Iris pigment epithelial cell (primary cell): Measurements from ENCODE around the gene HSF2BP.
"Not testable (repeated sequence)": the region's sequence is repeated elsewhere in the genome, so short reads cannot be mapped to it uniquely, and the experiment has no call there.

ENCODE experiments used
- DNase-seq: peaks from one replicate; pipeline ENCODE4 v3.0.0-alpha.2; 2011; ENCODE audit warnings: low read depth

The HSF2BP gene

DNA sequence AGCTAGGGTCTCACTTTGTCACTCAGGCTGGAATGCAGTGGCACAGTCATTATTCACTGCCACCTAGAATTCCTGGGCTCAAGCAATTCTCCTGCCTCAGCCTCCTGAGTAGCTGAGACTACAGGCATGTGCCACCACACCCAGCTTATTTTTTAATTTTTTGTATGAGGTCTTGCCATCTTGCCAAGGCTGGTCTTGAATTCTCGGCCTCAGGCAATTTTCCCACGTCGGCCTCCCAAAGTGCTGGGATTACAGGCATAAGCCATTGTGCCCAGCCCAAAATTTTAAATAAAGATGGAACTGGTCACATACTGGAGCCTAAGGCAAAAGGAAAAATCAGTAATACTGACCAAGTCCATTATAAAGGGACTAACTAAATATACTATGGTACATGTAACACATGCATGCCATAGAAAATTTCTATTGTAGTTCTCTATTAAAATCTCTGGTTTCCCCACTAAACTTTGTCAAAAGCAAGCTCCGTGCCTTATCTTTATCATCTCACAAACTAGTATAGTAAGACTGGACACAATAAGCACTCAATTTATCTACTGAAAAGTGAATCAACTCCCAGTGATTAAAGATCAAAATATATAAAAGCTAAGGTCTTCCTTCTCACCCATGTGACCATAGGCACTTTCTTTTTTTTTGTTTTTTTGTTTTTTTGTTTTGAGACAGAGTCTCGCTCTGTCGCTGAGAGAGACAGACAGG, 61.6 kb downstream of the HSF2BP start:
- no peak for DNase-seq

DNA sequence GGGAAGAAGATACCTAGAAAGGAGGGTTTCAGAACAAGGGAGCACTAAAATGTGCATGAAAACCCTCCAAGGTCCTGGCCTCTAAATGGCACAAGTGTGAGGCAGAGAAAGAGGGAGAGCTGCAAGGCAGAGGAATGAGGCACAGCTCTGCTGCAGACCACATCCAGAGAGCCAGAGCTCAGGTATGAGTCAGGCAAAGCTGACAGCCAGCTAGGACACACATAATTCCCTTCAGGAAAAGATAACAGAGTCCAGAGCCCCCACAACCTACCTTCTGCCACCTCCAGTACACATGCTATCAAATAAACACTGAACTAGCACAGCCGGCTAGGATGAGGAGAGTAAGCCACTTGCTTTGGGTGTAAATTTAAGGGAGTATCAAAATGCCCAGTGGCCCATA, 62.2 kb downstream of the HSF2BP start:
- DNase-seq = peak; percentile 88

DNA sequence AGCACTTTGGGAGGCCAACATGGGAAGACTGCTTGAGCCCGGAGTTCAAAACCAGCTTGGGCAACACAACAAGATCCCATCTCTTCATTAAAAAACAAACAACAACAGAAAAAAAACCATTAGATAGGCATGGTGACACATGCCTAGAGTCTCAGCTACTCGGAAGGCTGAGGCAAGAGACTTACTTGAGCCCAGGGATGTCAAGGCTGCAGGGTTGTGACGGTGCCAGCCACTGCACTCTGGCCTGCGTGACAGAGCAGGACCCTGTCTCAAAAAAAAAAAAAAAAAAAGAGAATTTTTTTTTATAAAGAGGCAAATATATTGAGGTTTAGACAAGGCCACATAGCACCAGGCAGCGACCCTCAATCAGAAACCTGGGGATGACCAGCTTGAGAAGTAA, 62.7 kb downstream of the HSF2BP start:
- DNase-seq = no peak

DNA sequence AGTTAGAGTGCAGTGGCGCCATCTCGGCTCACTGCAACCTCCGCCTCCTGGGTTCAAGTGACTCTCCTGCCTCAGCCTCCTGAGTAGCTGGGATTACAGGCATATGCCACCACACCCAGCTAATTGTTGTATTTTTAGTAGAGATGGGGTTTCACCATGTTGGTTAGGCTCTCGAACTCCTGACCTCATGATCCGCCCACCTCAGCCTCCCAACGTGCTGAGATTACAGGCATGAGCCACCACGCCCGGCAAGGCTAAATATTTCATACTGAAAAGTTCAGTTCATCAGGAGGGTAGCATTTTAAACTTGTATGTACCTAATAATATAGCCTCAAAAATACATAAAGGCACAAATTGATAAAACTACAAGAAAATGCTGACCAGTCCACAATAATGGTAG, 63.5 kb downstream of the HSF2BP start:
- not testable (repeated sequence) for DNase-seq

DNA sequence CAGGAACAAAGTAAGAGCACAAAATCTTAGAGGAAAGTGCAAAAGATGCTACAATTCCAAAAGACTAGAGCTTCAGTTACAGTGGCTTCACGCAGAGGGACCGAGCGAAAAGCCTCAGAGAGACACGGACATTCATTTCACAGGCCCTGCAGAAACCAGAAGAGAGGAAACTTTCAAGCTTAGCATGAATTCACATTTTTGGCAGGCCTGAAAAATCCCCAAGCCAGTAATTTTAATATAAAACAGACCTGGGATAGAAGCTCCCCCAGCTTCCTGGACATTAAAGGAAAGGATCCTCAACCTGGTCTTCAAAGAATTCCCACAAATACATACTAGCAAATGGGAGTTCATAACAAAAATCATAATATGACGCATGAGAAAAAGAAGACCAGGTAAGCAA, 66.2 kb downstream of the HSF2BP start:
- DNase-seq = no peak

DNA sequence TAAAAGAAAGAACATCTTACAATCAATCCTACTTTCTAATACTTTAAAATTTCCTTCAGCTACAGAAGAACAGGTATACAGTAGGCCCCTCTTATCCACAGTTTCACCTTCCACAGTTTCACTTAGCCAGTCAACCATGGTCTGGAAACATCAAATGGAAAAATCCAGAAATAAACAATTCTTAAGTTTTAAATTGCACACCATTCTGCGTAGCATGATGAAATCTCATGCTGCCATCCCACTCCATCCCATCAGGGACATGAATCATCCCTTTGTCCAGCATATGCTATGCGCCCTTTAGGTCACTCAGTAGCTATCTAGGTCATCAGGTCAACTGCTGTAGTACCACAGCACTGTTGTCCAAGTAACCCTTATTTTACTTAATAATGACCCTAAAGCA, 67.7 kb downstream of the HSF2BP start:
- peak; percentile 76 for DNase-seq

DNA sequence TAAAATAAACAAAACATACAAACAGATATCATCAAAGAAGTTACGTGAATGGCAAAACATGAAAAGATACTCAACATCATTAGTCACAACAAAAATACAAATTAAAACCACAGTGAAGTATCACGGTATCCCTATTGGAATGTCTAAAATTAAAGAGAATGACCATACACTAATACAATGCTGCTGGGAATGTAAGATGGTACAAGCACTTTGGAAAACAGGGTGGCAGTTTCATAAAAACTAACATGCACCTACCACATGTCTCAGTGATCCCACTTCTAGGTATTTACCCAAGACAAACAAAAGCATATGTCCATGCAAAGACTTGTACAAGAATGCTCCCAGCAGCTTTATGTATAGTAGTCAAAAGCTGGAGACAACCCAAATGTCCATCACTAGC, 69.1 kb downstream of the HSF2BP start:
- peak; percentile 40 for DNase-seq

DNA sequence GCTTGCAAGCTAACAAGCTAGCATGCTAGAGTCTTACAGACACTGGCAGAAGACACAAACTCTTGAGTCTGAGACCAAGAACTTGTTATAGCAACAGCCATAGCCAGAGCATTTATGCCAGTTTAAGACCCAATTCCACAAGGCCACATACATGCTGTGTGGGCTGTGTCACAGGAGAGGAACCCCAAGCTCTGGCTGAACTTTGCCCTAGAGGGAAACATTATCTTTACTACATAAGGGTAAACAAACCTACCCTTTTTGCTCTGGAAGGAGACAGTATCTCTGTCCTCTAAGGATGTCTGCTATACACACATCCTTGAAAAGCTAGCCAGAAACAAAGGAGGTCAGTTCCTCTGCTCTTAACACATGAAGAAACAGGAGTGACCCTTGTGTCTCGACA, 70.3 kb downstream of the HSF2BP start:
- DNase-seq = no peak

DNA sequence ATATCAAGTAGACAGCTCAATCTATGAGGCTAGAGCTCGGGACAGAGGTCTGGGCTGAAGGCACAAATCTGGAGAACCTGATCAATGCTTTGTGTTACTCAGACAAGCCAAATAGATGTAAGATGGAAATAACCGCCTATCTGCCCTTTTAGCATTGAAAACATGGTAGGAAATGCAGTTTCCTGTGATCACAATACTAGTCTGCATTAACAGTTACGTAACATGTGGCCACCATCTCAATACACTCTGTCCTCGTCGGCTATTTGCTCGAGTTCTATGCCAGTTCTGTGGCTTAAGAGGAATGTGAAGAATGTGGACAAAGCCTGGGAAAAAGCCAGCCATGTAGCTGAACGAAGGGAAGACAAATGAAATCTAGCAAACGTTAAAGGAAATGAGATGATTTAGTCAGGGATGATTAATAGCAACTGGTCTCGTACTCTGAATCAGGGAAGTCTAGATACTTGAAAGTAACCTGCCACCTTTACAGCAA, 73.3 kb downstream of the HSF2BP start:
- DNase-seq = peak; percentile 100

DNA sequence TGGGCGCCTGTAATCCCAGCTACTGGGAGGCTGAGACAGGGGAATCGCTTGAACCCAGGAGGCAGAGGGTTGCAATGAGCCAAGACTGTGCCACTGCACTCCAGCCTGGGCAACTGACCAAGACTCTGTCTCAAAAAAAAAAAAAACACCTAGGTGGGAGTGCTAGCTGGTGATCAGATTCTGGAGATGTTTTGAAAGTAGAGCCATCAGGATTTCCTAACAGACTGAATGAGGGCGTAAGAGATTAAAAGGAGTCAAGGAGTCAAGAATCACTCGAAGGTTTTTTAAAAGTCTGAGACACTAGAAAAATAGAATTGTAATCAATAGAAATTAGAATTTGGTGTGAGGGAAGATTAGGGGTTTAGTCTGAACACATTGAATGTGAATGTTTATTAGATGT, 73.8 kb downstream of the HSF2BP start:
- peak; percentile 60 for DNase-seq

DNA sequence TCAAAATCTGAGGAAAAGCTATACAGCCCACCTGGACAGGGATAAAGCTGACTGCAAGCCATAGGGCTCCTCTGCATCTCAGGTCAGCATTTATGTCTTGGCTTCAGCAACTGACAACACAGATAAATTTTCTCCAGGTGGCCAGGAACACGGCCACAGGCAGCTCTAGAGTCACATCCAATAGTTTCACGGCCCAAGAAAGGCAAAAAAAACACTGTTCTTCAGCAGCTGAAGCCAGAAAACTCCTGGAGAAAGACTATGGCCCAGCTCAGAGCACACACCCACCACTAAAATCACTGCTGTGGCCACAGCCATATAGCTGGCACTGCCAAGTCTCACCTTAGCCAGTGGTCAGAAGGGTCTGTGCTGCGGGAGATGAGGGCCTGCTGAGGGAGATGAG, 77.8 kb downstream of the HSF2BP start:
- DNase-seq = no peak

DNA sequence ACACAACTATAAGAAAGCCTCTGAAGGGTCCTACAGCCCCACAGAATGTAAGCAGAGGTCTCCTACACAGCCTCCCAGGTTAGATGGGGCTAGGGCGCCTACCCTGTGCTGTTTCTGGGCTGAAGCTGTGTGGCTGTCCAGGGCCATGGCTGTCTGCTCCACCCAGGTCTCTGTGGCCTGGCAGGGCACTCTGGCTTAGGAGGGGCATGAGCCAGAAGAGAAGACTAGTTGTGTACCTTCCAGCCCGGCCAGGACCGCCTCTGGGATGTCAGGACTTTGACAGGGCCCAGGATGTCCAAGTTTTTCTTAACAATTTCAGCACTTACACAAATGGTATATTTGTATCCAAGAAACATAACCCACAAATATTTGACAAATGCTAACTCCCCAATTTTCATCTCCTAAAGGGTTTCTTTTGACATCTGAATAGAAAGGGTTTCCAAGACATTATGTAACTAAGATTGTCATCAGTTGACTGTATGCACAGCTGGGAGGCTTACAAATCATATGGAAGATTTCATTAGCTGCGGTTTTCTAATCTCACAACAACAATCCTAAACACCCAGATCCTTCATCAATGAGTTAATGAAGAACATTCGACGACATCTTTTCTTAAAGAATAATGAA, 80.5 kb downstream of the HSF2BP start:
- DNase-seq = peak; percentile 68

DNA sequence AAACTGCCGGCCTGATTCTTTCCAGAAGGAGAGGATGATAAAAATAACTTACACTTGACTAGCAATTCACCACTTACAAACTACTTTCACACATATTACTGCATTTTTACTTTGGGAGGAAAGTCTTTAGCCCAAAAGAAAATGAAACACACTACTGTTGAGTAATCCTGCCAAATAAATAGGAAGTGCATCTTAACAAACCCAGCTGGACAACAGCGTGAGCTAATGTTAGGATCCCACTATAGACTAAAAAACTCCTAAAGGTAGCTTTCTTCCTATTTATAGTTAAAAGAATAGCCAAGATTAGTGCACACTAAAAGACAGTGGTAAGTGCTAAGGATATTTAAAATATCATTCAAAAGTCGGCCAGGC, 83.8 kb downstream of the HSF2BP start:
- DNase-seq = no peak

DNA sequence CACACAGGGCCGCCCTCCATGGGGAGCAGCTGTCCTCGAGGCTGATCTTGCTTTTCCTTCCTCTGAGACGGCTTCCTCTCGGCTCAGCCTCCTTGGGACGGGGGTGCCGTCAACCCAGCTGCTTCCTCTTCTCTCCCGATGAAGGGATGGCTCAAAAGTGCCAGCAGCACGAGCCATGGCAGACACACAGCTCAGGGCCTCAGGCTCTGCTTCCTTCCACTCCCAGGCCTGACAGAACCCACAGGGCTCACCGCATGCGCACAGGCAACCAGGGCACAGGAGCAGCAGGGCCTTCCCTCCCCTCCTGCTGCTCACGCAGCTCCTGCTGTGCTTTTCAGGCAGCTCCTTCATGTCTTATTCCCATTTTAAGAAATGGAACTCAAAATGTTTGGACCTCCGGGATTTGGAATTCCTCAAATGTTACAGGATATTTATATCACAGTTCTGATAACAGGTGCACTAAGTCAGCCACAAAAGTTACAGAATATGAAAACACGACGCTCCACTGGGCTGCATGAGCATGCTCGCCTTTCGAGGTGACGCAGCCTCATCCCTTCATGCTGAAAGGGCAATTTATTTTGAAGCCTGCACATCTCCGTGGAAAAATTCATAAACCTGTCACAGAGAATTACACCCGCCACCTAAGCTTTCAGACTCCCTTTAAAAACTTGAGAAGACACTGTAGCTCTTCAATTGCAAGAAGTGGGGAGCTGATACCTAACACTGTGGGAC, 84.4 kb downstream of the HSF2BP start:
- DNase-seq = no peak

DNA sequence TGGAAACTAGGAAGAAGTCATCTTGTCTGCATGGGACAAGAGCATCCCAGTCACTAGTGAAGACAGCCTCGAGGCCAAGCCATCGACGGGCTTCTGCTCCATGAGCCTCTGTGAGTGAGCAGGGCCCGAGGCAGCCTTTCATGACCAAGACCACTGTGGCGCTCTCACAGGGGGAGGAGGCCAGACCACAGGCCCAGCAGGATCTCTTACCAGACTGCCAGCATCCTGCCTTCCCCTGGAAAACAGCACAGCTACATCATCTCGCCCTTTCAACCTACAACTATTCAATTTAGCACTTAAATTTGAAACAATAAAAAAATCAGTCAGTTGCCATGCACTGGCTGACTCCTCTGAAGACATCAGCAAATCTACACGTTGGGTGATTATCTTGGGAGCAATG, 85.4 kb downstream of the HSF2BP start:
- DNase-seq = no peak

DNA sequence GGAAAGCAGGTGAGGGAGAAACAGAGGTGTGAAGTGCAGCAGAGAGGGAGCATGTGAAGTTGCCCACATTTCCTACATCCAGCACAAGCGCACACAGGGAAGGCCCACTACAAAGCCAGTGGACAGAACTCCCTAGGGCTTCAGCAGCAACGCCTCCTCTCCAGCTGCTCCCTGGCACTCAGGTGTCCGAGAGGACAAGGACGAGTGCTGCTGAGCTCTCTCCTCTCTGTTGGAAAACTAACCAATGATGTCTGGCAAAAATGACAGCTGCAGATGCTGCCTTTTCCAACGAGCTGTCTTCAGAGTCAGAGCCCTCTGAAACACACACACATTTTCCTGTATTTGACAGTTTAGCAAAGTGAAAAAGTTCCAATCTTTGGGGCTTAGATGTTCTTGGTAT, 86.8 kb downstream of the HSF2BP start:
- DNase-seq = no peak

DNA sequence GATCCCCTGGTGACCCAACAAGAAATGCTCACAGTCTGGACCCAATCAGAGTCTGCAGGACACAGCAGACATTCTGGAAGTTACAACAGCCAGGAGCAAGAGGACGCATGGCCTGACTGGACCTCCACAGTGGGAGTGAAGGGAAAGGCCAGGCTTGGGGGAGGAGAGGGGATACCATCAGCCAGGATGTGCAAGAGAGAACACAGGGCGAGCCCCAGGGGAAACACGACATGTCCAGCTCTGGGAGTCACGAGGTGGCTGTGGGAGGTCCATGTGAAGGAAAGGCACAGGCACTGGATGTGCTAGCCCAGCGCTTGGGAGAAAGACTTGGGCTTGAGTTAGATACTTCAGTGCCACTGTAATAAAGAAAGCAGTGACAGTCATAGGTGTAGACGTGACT, 87.3 kb downstream of the HSF2BP start:
- no peak for DNase-seq

DNA sequence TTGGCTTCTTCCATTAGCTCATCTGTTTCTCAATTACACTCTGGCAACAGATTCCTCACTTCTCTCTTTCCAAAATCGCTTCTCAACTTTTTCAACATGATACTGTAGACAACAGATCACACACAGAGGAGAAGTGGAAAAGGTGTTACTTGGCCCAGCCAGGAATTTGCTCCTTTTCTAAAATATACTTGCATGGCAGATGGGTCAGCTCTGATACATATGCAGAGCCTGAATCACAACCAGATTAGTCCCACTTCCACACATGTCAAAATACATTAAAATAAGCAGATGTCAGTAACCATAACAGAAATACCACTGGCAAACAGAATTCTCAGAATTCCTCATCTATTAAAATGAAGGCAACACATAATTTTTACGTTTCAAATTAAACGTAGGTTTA, 89.1 kb downstream of the HSF2BP start:
- DNase-seq = not testable (repeated sequence)

DNA sequence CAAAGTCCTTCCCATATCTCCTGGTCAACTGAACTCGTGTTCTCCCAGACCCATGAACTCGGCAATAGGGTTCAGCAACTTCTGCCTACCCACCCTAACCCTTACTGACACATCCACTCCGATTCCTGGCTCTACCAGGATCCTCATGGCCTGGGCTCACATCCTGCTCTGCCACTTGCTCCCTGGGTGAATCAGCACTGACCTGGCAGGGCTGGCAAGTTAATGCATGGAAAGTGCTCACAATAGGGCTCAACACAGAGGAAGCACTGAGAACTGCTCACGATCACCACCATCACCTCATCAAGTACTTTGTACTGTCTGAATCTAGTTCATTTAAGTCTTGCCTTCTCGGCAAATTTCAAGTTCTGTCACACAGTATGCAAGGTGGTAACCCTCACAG, 96.8 kb downstream of the HSF2BP start:
- DNase-seq = not testable (repeated sequence)

DNA sequence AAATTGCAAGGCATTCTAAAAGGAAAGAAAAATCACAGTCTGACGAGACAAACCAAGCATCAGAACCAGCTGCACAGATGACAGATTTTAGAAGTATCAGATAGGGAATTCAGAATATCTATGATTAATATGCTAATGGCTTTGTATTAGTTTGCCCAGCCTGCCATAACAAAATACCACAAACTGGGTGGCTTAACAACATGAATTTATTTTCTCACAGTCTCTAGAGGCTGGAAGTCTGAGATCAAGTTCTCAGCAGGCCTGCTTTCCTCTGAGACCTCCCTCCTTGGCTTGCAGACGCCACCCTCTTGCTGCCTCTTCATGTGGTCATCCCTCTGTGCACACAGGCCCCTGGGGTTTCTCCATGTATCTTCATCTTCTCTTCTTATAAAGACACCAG, 118.7 kb downstream of the HSF2BP start:
- DNase-seq = not testable (repeated sequence)

DNA sequence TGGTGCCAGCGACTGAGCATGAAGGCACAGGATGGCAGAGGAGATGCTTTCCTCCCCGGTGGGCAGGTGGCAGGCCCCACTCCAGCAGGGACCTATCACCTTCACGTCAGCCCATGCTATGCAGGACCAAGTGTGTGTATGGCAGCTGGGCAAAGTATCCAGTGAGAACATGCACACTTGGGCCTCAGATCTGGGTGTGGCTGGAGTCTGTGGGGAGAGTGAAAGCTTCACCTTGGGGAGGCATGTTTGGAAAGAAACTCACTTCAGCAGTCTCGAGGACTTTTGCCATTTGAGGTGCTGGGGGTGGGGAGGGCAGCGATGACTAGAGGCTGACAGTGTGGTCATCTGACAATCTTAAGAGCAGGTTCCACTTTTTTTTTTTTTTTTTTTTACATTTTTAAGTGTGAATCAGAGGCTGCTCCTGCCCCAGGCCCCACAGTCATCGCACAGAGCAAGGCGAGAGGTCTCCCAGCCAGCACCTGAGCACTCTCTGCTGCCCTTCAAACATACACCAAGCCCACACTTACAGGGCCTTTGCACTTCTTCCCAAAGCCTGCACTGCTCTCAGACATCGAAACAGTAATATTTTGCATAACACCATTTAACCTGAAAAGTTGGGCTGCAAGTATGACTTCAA, 136.7 kb downstream of the HSF2BP start:
- not testable (repeated sequence) for DNase-seq

DNA sequence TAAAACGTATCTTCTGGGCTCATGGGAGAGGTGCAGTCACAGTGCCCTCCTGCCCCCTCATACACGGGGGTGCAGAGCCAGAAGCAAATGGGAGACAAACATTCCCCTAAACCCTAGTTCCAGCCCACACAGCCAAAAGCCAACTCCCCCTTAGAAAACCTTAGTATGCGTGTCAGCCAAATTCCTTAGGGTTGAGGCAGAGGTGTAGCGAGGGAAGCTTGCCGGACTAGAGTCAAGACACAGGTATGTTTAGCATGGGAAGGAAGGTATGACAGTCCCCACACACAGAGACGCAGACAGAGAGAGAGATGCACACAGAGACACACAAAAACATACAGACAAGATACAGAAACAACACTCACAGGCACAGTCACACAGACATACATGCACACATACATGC, 141.6 kb downstream of the HSF2BP start:
- DNase-seq = not testable (repeated sequence)
